Stimulated activated CD4-positive, alpha-beta T cell treated with anti-CD3 and anti-CD28 coated beads, Interleukin-4, amount 100 ng/mL, for 4 hours (primary cell): ENCODE results near the gene BEST1.
"Not testable (repeated sequence)": the region's sequence is repeated elsewhere in the genome, so short reads cannot be mapped to it uniquely, and the experiment has no call there.

Experiments used
- DNase-seq, 2 experiments: peaks; one replicate each; pipeline ENCODE4 v3.0.0-alpha.2; 2020

BEST1 gene

DNA sequence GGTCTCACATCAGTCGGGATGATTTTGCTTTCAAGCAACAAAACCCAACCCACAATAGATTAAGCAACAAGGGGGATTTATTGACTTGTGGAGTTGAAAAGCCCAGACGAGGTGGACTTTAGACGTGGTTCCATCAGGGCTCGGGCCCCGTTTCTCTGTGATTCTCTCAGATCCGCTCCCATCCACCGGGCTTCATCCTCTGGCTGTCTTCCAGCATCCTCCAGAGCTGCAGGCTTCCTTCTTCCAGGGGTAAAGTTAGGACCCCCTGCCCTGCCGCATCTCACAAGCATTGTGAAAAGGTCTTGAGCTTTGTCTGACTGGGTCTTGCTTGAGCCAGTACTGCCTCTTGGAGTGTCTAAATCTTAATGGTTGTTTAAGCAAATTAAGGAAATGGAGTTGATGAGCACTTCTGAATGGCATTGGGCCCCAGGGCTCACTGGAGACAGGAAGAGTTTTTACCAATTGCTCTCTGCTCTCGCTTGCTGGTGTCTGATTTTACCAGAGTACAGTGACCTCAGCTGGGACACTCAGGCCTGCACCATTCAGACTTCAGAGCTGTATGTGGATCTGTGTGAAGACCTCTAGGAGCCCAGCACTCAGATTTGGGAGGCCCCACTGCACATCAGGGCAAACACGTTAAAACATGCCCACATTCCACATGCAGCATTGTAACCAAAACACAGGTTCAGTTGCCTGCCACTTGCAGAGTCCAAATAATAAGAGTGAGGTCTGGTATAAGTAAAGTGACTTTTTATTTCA lies 30.8 kb downstream of the BEST1 start:
- DNase-seq, result no peak

DNA sequence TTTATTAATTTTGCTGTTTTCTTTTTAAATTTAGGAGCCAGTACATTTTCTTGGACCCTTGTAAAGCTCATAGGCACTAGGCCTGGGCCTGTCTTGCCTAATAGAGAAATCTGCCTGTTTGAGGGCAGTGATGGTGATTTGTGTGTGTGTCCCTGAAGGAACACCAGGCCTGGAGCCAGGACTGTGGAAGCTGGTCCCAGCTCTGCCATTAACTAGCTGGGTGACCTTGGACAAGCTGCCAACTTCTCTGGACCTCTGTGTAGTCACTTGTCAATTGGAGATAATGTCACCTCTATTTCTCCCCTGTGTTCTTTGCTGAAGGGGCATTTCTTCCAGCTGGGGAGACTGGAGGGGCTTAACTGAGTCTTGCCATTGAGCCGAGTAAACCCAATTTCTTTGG lies 33.3 kb downstream of the BEST1 start:
- DNase-seq, result no peak

DNA sequence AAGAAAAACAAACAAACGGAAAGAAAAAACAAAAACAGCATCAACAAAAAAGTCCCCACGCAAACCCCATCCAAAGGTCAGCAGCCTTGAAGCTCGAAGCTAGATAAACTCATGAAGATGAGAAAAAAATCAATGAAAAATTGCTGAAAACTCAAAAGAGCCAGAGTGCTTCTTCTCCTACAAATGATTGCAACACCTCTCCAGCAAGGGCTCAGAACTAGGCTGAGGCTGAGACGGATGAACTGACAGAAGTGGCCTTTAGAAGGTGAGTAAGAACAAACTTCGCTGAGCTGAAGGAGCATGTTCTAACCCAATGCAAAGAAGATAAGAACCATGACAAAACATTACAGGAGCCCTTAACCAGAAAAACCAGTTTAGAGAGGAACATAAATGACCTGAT lies 35.7 kb downstream of the BEST1 start:
- no peak for DNase-seq

DNA sequence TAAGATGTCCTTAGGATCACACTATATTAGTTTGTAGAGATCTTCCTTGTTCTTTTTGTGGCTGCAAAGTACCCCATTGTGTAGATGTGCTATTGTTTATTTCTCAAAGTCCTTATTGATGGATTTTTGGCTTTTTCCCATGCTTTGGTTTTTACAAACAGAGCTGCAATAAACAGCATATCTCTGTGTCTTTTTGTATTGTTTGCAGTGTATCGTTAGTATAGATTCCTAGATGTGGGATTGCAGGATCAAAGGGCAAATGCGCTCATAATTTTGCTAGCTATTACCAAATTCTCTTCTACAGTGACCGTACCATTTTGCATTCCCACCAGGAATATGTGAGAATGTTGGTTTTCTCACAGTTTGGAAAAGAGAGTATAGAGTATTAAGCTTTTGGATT lies 44.8 kb downstream of the BEST1 start:
- no peak for DNase-seq

DNA sequence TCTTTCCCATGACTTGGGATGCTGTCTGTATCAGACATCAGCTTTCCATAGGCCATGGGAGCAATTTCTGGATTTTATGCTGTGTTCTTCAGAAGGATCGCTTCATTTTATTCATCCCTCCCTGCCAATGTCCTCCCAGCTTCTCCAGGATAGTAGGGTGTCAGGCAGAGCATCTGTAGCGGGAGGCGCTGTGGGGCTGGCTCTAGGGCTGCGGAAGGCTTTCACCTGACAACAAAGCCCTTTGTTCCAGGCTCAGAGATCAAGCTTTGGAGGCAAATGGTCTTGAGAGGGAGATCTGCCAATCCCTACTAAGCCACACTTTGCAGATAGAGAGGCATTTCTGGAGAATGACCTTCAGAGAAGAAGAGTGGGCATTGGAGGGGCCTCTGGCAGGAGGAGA lies 46.8 kb downstream of the BEST1 start:
- DNase-seq, result no peak

DNA sequence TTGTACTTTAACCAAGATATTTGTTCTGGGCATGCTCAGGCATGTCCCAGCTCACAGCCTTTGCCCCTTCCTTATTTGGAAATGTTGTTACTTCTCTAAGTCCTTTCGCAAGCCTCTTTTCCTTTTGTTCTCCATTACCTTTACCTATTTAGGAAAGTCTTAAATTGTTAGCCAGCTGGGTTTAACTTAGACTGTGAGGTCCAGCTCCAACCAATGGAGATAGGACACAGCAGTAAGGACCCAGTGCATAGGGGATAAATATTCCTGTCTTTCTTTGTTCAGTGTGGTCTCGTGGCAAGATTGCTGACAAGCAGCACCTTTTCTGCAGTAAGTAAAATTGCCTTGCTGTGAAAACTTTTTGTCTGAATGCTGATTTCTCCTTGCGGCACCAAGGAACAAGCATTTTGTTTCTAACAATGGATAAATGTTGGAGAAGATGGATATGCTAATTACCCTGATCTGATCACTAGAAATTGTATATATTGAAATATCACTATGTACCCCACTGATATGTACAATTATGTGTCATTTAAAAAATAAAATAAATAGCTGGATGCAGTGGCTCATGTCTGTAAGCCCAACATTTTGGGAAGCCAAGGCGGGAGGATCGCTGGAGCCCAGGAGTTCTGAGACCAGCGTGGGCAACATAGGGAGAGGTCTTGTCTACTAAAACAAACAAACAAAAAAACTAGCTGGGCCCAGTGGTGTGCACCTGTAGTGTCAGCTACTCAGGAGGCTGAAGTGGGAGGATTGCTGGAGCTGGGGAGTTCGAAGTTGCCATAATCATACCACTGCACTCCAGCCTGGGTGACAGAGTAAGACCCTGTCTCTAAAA lies 49.2 kb downstream of the BEST1 start:
- no peak for DNase-seq

DNA sequence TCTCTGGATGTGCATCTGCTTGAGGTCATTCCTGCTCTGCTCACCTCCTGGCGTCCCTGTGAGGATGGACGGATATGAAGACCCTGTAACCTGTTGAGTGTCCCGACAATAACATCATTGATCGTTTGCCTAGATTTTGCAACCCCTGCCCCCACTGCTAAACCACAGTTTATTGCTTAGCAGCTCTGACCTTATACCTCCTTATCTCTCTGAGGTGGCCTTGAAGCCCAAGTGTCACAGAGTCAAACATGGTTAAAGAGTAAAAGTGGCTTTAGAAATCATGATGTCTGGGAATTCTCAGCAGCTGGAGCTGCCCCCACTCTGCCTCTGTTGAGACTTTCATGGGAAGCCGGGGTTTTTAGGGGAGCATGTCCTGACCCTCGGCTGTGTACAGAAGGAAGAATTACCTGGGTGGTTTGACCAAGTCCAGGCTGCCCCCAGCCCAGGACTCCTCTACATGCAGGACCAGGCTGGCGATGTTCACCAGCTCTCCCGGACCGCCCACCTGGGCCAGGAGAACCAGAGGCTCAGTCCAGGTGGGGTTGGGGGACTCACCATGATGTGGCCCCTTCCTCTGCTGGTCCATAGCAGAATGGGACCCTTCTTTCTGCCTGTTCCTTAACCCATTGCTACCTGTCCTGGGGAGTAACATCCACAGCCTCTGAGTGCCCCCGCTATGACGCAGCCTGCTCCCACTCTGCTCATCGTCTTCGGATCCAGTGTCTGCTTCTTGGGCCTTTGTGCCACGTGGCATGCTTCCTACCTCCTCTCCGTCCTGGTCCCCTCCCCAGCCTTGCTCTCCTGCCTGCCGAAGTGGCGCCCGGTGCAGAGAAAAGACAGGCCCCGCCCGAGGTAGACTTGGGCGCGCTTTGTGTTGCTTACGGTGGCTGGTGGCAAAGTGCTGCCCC lies 50.6 kb downstream of the BEST1 start:
- DNase-seq, result no peak

DNA sequence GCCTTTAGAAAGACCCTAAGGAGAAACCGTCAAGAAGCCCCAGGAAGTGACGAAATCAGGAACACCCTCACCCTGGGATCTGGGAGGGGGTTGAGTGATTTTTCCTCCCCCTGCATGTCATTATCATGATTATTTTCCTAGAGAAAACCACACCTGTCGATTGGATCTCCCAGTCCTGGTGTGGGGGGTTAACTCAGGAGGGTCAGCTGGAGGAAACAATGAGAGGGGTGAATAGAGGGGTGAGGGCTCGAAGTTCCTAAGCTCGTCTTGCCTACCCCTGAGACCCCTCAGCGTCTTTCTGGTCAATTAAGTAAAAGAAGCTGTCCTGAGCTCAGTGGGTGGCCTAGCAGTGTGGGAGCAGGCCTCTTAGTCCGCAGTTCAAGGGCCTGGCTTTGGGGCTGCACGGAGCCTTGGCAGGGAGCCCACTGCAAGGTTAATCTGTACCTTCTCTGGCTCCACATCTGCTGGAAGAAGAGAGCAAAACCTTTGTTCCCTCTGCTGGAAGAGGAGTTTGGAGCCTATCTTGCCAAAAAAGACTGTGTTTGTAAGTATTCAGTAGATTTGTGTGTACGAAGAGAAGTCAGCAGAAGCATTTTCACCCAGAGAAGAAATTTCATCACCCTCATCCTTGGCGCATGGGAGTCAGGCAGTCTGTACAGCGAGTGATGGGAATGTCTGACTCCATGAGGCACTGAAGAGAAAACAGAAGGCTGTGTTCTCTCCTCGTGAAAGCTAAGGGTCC lies 51.5 kb downstream of the BEST1 start:
- no peak for DNase-seq

DNA sequence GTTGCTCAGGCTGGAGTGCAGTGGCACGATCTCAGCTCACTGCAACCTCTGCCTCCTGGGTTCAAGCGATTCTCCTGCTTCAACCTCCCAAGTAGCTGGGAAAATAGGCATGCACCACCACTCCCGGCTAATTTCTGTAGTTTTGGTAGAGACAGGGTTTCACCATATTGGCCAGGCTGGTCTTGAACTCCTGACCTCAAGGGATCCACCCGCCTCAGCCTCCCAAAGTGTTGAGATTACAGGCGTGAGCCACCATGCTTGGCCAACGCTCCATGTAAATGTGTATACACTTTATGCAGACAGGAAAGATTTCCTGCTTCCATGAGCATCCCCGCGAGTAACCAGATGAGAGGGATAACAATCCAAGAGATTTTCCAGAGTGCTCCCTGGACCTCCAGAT lies 52.1 kb downstream of the BEST1 start:
- not testable (repeated sequence) for DNase-seq

DNA sequence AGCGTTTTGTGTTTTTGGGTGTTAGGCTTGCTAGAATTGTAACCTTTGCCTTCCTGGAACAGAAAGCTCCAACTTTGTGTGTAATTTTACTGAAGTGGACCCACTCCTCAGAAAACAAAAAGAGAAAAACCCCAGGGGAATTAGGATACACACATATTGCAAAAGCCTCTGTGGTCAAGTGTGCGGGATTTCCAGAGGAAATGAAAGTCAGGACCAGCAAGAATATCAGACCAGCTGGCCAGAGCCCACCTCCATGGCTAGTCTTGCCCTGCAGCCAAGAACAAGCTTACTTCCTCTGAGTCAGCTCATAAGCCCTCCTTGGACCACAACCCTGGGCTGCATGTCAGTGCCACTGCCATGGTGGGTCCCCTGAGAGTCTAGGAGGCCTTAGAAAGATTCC lies 54.3 kb downstream of the BEST1 start:
- no peak for DNase-seq

DNA sequence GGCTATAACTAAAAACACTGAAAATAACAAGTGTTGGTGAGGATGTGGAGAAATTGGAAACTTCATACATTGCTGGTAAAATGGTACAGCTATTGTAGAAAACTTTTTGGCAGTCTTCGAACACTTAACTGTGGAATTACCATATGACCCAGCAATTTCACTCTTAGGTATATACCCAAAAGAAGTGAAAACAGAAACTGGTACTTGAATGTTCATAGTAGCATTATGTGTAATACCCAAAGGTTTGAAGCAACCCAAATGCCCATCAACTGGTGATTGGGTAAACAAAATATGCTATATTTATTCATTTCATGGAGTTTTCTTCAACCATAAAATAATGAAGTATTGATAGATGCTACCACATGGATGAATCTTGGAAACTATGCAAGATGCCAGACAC lies 58.0 kb downstream of the BEST1 start:
- no peak for DNase-seq

DNA sequence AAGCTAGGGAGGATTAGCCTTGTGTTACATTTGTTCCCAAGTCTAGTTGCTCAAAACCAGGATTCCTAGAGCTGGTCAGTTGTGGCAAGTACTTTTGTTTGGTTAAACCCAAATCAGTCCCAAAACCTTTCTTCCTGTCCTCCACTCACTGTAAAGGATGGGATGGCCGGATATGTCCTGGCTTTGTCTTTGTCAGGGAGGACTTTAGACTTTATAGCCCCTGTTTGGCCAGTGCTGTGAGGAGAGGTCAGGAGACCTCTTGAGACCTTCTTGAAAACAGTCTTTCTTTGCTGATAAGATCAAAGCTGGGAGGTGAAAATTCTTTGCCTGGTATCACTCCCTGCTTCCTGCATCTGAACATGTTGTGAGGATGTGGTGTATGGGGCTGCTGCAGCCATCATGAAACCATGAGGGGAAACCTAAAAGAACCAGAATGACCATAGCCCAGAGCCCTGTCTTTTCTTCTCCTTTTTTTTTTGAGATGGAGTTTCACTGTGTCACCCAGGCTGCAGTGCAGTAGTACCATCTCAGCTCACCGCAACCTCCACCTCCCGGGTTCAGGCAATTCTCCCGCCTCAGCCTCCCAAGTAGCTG lies 60.9 kb downstream of the BEST1 start:
- no peak for DNase-seq

DNA sequence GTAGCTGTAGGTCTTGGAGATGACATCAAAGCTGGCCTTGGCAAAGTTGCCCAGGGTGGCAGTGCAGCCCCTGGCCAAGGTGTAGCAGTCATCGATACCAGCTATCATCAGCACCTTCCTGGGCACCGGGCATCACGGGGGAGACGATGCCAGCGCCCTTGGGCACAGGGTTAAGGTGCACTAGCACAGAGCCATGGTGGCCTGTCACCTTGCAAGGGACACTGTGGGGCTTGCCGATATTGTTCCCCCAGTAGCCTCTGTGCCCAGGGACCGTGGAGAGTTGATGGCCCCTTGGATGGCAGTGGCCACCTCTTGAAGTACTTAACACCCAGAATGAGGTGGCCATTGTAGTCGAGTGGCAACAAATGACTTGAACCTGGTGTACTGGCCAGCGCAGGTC lies 61.7 kb downstream of the BEST1 start:
- DNase-seq, result no peak

DNA sequence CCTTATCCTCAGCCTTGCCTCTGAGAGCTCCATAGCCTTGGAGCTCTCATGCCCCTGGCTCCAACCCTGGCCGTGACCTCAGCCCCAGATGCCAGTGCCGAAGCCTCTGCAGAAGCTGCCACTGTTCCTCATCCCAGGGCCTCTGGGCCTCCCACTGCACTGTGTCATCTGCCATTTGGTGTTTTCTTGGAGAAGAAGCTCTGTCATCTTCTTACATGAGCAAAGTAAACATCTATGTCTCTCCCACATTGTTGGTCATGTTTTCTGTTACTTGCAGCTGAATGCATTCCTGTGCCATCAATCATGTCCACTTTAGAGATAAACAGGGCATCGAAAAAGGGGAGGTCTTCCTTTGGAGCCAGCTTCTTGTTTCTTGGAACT lies 62.3 kb downstream of the BEST1 start:
- no peak for DNase-seq

DNA sequence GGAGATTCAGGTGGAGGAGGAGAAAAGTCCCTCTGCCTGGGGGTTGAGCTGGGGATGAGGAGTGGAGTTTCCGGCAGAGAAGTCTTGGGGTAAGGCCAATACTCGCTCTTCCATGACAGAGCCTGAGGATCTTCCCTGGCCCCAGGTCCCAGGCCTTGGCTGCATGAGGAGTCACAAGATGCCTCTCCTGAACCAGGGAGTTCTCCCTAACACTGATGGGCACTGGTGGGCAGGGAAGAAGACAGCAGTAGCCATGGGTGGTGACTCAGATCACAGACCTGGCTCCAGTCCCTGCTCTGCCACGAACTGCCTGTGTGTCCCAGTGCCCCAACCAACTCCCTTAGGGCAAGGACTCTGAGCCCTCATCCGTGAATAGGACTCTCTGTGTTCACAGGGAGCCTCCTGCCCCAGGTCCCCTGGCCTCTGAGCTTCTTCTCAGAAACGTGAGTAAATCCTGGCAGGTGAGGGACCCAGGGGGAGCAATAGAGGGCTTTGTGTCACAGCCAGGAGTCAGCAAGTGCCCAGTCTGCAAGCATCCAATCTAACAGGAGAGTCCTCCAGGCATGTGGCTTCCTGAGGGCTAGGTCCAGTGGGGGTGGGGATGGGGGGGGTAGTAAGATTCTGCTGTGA lies 62.8 kb downstream of the BEST1 start:
- DNase-seq, result no peak
